GM19239 (cell line): Measurements from ENCODE around the gene CLHC1.
"Not testable (repeated sequence)": the region's sequence is repeated elsewhere in the genome, so short reads cannot be mapped to it uniquely, and the experiment has no call there.

Experiments used
- DNase-seq: peaks from one replicate; pipeline ENCODE4 v3.0.0; 2011; ENCODE audit warnings: low spot score; ENCODE audit not compliant: insufficient read length
- FAIRE-seq: peaks from 2 replicates; lab custom pipeline; 2011; peaks lifted over from hg19 to GRCh38; lab: Jason Lieb, UNC

The CLHC1 gene

GRCh38 chr2:55155206-55155605 lies 76.9 kb downstream of the CLHC1 start:
- FAIRE-seq (no peak), DNase-seq (no peak)

GRCh38 chr2:55154525-55155030 lies 77.5 kb downstream of the CLHC1 start:
- FAIRE-seq = no peak
- DNase-seq = no peak

- DNase-seq (no peak), FAIRE-seq (no peak)
These were observed 78.4 kb downstream of the CLHC1 start for GRCh38 chr2:55153584-55154299.

GRCh38 chr2:55152475-55153412 lies 79.3 kb downstream of the CLHC1 start:
- DNase-seq = no peak
- peak; percentile 26 for FAIRE-seq

GRCh38 chr2:55151733-55152433 lies 80.2 kb downstream of the CLHC1 start:
- DNase-seq (no peak), FAIRE-seq (no peak)

GRCh38 chr2:55150834-55151233 lies 81.3 kb downstream of the CLHC1 start:
- no peak for FAIRE-seq

GRCh38 chr2:55148269-55148668 lies 83.8 kb downstream of the CLHC1 start:
- FAIRE-seq = no peak
- DNase-seq = no peak

More at GRCh38 chr2:55150834-55151233, 81.3 kb downstream of the CLHC1 start:
- DNase-seq = no peak

- FAIRE-seq (no peak), DNase-seq (no peak)
These were observed 84.6 kb downstream of the CLHC1 start for GRCh38 chr2:55147531-55147930.

GRCh38 chr2:55147041-55147440 lies 85.1 kb downstream of the CLHC1 start:
- DNase-seq (no peak), FAIRE-seq (no peak)

GRCh38 chr2:55146263-55146662 lies 85.8 kb downstream of the CLHC1 start:
- FAIRE-seq = no peak
- no peak for DNase-seq

- FAIRE-seq (no peak), DNase-seq (no peak)
These were observed 86.9 kb downstream of the CLHC1 start for GRCh38 chr2:55144922-55145820.

- not testable (repeated sequence) for FAIRE-seq, DNase-seq
These were observed 88.4 kb downstream of the CLHC1 start for GRCh38 chr2:55143706-55144105.

- DNase-seq (no peak), FAIRE-seq (no peak)
These were observed 89.6 kb downstream of the CLHC1 start for GRCh38 chr2:55142518-55142917.

- FAIRE-seq (no peak), DNase-seq (no peak)
These were observed 90.3 kb downstream of the CLHC1 start for GRCh38 chr2:55141572-55142413.

- DNase-seq = no peak
- FAIRE-seq = no peak
These were observed 91.5 kb downstream of the CLHC1 start for GRCh38 chr2:55140316-55141219.

- DNase-seq (no peak), FAIRE-seq (no peak)
These were observed 92.8 kb downstream of the CLHC1 start for GRCh38 chr2:55139305-55139704.

GRCh38 chr2:55138882-55139229 lies 93.2 kb downstream of the CLHC1 start:
- FAIRE-seq = no peak
- DNase-seq = no peak
